ENCODE data around the gene PLBD1. TPM values are rescaled to one million over a fixed set of nuclear protein-coding genes. Genes with fewer than 3 reads are reported as not detected.

PLBD1 gene
- total RNA-seq, 2 donors from 2014 or later, result not detected

DNA sequence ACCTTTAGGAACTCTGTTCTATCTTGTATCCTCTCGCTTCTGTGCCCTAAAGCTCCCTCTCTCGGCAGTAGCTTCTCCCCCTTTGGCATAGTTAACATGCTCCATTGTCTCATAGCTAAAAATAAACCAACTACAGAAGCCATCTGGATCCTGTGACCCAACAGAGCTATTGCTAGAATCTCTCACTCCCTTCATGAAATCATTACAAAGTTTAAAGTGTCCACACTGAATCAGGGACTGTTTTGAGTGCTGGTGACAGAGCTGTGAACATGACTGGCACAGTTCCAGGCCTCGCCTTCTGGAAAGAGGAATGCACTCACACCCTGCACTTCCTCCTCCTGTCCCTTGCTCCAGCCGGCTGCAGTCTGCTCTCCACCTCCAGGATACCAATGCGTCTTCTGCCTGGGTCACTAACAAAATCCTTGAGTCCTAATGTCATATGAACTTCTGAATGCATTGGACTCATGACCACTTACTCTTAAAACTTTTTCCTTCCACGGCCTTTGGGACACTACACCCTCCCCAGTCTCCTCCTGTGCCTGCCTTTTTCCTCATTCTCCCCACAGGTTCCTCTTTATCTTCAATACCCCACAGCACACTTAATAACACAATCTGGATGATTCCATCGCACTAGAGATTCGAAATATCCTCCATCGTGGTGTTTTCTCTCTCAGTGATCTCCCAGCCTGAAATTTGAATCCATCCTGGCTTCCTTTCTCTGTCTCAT lies 13.2 kb downstream of the PLBD1 start:
- no peaks in the 10 kb centered on the region for H3K36me3 Mint-ChIP-seq (ENCODE audit: low read depth)
- no peak overlapping the region for H3K4me3 Mint-ChIP-seq
- no peaks in the 10 kb centered on the region for H3K9me3 Mint-ChIP-seq
- peaks cover 3% of the 10 kb centered on the region for H3K27me3 Mint-ChIP-seq
- ATAC-seq (replicated peaks), result no peak
- no peak overlapping the region for H3K27ac Mint-ChIP-seq
- no peaks in the 10 kb centered on the region for H3K4me1 Mint-ChIP-seq

DNA sequence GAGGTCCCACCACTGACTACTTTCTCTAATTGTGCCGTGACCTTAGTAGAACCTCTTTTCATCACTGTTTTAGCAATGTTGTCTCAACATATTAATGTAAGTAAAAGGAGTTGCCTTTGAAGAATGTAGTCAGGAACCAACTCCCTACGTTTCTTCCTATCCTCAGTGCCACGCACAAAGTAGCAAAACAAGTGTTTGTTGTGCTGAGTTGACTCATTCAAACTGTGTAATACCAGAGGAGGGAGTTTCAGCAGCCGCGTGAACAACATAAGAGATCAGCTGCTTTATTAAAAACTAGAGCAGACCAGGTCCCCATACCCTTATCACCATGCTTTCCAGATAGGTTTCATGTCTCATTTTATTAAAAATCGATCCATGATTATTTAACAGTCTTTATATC lies 19.1 kb downstream of the PLBD1 start:
- no peak overlapping the region for H3K4me3 Mint-ChIP-seq
- peaks cover 9% of the 10 kb centered on the region for H3K27me3 Mint-ChIP-seq
- no peaks in the 10 kb centered on the region for H3K36me3 Mint-ChIP-seq (ENCODE audit: low read depth)
- ATAC-seq (replicated peaks), result no peak
- H3K4me1 Mint-ChIP-seq, result no peaks in the 10 kb centered on the region
- no peak overlapping the region for H3K27ac Mint-ChIP-seq
- no peaks in the 10 kb centered on the region for H3K9me3 Mint-ChIP-seq

DNA sequence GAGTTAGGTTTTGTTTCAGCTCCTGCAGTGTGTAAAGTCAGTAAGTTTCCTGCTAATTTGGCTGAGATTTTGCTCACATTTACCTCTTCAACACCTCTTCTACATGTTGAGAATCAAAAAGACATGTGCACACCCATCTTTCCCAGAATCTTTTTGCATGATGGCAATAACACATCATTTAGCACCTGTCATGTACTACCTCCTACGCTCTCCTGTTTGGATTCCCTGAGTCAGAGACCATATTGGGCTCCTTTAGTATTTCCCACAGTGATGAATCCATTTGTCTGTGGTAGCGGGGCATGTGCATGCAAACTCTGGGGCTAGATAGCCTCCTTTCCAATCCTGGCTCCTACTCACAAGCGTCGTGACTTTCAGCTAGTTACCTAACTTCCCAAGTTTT lies 20.1 kb downstream of the PLBD1 start:
- Mint-ChIP-seq H3K27ac (no peak overlapping the region), H3K4me1 (no peaks in the 10 kb centered on the region), H3K4me3 (no peak overlapping the region), H3K27me3 (peaks cover 6% of the 10 kb centered on the region), H3K36me3 (ENCODE audit: low read depth) (no peaks in the 10 kb centered on the region), H3K9me3 (no peaks in the 10 kb centered on the region)
- ATAC-seq (replicated peaks), result peak; percentile 43

DNA sequence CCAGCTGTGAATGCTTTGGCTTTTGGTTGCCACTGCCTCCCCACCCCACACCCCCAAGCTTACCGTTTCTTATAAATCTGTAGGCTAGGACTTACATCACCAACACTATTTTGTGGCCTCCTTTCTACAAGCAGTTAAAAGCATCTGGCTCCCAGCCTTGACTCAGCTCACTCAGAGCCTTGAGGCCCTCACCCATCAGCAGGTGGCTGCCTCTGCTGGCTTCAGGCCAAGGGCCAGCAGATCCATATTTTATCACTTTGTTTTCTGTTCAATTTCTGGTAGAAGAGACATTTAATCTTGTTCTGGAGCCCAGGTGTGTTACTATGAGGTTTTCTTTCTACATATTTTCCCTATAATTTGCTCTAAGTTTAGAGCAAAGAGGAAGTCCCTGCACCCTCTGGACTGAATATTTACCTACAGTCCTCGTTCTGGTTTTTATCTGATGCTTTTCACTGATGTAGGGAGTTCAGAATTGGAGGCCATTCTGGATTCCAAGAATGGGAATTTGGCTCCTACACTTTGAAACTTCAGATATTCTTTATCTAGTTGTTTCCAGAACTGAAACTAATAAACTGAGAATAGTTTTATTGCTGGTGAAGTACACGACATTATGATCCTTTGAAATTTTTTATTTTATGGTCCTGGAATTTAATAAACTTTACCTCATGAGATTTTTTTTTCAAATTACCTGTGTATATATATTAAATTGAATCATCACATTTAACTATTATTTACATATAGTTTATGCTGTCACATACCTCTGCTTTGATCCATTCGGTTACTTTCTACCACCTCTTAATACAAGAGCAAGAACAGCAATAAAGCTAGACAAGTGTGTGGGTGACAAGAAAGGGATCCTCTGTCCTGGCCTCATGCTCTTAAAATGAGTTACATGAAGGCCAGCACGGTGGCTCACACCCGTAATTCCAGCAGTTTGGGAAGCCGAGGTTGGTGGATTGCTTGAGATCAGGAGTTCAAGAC lies 22.2 kb downstream of the PLBD1 start:
- ATAC-seq (replicated peaks), result no peak
- Mint-ChIP-seq H3K4me3 (no peak overlapping the region), H3K27ac (no peak overlapping the region), H3K27me3 (peaks cover 6% of the 10 kb centered on the region), H3K36me3 (ENCODE audit: low read depth) (no peaks in the 10 kb centered on the region), H3K4me1 (no peaks in the 10 kb centered on the region), H3K9me3 (no peaks in the 10 kb centered on the region)

DNA sequence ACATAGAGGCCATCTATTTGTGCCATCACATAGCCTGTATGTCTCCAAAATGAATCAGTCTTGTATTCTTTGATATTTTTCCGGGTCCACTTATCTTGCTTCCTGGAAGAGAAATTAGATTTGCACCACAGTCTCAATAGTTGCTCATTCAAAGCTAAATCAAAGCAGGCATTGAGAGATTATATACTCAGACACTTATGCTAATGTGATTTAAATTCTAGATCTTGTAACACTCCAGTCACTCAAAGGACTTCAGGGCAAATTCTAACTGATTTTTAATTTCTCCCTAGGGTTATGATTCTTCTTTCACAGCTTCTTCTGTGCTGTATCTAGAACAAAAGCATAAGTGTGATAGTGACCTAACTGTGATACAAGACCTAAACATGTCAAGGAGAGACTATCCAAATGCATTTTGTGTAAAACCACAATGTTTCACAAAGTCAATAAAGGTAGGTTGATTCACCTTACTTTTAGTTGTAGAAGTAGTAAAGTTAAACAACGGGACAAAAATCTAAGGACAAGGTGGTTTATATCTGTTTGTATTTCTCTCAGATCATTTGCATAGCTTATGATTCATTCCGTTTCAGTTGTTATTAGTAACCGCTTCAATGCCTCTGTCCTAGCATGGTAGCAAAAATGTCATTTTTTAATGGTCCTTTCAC lies 26.8 kb downstream of the PLBD1 start:
- H3K27me3 Mint-ChIP-seq, result no peaks in the 10 kb centered on the region
- no peaks in the 10 kb centered on the region for H3K9me3 Mint-ChIP-seq
- H3K4me3 Mint-ChIP-seq, result no peak overlapping the region
- no peak overlapping the region for H3K27ac Mint-ChIP-seq
- H3K36me3 Mint-ChIP-seq (ENCODE audit: low read depth), result no peaks in the 10 kb centered on the region
- no peaks in the 10 kb centered on the region for H3K4me1 Mint-ChIP-seq
- peak; percentile 93 for ATAC-seq (replicated peaks)

DNA sequence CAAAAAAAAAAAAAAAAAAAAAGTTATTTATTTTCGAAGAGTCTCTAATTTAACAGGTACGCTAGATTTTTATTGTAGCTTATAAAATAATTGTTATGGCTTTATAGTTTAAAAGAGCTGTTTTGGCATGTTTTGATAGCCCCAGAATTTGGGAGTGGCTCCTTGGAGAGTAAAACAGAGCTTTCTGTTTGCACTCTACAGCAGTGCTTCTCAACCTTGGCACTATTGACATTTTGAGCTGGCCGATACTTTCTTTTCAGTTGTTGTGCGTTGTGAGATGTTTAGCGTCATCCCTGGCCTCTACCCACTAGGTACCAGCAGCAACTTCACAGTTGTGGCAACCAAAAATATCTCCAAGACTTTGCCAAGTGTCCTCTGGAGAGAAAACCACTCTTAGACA lies 30.6 kb downstream of the PLBD1 start:
- no peak for ATAC-seq (replicated peaks)
- Mint-ChIP-seq H3K27me3 (no peaks in the 10 kb centered on the region), H3K36me3 (ENCODE audit: low read depth) (no peaks in the 10 kb centered on the region), H3K4me1 (no peaks in the 10 kb centered on the region), H3K4me3 (no peak overlapping the region), H3K9me3 (no peaks in the 10 kb centered on the region), H3K27ac (no peak overlapping the region)

DNA sequence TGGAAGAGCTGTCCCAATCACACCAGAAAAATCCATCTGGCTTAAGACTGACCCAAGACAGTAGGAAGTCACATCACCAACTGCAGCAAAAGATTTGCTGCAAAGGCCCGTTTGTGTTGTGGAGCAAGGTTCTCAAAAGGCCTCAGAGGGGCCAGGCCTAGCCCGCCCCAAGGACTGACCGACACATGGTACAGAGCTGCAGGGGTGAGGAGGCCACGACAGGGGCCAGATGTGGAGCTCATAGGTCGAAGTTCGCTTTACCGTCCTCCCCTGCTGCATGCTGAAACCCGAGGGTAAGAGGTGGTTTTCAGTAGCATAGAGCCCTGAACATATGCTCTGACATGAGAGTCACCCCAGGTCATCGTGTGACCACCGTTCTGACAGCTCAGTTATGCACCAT lies 35.5 kb downstream of the PLBD1 start:
- Mint-ChIP-seq H3K36me3 (ENCODE audit: low read depth) (no peaks in the 10 kb centered on the region), H3K9me3 (no peaks in the 10 kb centered on the region), H3K27ac (no peak overlapping the region), H3K4me1 (no peaks in the 10 kb centered on the region), H3K27me3 (no peaks in the 10 kb centered on the region), H3K4me3 (no peak overlapping the region)
- ATAC-seq (replicated peaks), result no peak

DNA sequence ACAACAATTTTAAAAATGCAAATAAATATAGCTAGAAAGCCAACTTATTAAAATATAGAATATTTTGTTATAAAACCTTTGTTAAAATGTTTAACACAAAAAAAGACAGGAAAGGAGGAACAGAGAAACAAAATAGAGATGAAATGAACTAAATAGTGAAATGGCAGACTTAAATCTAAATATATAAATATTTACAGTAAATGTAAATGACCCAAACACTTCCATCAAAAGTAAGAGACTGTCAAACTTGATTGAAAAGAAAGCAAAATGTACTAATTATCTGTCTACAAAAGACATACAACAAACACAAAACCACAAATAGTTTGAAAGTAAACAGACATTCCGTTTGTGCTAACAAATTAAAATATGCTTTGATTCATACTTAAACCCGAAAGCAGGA lies 41.7 kb downstream of the PLBD1 start:
- Mint-ChIP-seq H3K9me3 (peaks cover 23% of the 10 kb centered on the region), H3K36me3 (ENCODE audit: low read depth) (no peaks in the 10 kb centered on the region), H3K4me1 (no peaks in the 10 kb centered on the region), H3K27me3 (no peaks in the 10 kb centered on the region), H3K27ac (no peak overlapping the region), H3K4me3 (no peak overlapping the region)
- no peak for ATAC-seq (replicated peaks)

DNA sequence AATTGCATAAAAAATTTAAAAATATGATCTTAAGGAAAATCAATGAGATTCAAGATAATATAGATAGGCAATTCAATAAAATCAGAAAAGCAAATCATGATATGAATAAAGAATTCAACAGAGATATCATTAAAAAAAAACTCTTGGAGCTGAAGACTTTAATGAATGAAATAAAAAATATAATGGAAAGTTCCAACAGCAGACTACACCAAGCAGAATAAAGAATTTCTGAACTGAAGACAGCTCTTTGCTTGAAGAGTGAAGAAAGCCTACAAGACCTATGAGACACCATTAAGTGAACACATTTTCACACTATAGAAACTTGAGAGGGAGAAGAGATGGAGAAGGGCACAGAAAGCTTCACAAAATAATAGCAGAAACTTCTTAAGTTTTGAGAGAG lies 45.9 kb downstream of the PLBD1 start:
- H3K4me1 Mint-ChIP-seq, result no peaks in the 10 kb centered on the region
- H3K27me3 Mint-ChIP-seq, result no peaks in the 10 kb centered on the region
- no peaks in the 10 kb centered on the region for H3K36me3 Mint-ChIP-seq (ENCODE audit: low read depth)
- peaks cover 25% of the 10 kb centered on the region for H3K9me3 Mint-ChIP-seq
- H3K4me3 Mint-ChIP-seq, result no peak overlapping the region
- ATAC-seq (replicated peaks), result no peak
- no peak overlapping the region for H3K27ac Mint-ChIP-seq

DNA sequence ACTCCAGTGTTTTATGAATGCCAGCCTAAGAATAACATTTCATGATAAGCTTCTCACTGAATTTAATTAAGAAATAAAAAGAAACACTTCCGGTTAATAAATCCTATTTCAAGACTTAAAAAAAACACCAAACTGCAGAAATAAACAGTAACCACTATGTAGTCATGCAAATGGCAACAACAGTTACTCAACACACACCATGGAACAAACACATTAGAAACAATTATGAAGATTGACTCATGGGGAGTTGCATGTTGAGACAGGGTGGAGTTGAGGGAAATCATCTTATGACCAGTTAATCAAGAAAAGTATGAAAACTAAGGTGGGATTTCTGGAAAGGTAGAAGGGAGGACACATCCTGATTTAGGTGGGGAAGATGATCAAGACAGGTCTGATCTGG lies 52.7 kb downstream of the PLBD1 start:
- H3K36me3 Mint-ChIP-seq (ENCODE audit: low read depth), result no peaks in the 10 kb centered on the region
- ATAC-seq (replicated peaks), result no peak
- H3K9me3 Mint-ChIP-seq, result no peaks in the 10 kb centered on the region
- H3K4me3 Mint-ChIP-seq, result no peak overlapping the region
- H3K27me3 Mint-ChIP-seq, result no peaks in the 10 kb centered on the region
- no peaks in the 10 kb centered on the region for H3K4me1 Mint-ChIP-seq
- H3K27ac Mint-ChIP-seq, result peak overlapping the region; percentile 4

DNA sequence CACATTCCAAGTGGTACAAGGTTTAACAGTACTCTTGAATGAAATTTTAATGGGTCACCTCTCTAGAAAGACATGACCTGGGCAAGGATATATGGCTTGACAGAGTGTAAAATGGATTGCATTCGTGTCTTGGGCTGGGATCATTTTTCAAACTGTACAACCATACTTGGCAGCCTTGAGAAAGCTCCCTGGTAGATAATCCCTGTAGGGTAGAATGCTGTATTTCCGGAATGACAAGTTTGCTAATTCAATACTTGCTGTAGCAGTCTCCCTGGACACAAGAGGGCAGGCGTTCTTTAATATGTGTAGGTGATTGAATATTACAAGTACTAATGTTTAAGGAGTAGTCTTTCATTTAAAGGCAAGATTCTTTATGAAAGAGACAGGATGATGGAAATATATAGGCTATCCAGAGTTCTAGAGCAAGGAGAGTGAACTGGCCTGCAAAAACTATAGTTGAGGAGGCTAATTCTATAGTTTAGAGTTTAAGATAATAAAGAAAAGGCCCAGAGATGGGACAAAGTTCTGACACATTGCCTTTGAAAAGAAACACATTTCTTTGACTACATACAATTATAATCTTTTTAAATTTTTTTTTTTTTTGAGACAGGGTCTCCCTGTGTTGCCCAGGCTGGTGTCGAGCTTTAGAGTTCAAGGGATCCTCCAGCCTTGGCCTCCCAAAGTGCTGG lies 53.4 kb downstream of the PLBD1 start:
- no peak for ATAC-seq (replicated peaks)

DNA sequence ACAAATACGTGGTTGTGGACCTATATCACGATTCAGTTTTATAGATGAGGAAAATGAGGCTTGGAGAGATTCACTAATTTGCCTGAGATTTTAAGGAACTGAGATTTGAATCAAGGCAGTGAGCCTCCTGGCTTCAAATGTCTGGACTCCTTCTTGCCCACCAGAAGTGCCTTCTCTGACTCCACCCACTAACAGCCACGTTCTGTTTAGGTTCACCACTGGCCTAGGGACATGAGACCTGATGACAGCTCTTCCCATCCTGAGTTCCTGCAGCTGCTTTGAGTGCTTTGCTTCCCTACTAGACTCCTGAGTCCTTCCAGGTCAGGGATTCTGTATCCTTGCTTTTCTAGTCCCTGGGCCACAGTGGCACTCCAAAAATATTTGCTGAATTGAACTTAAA lies 57.1 kb downstream of the PLBD1 start:
- H3K27ac Mint-ChIP-seq, result no peak overlapping the region
- H3K27me3 Mint-ChIP-seq, result no peaks in the 10 kb centered on the region
- ATAC-seq (replicated peaks), result no peak
- no peaks in the 10 kb centered on the region for H3K4me1 Mint-ChIP-seq
- no peak overlapping the region for H3K4me3 Mint-ChIP-seq
- H3K9me3 Mint-ChIP-seq, result no peaks in the 10 kb centered on the region
- peaks cover under 1% of the 10 kb centered on the region for H3K36me3 Mint-ChIP-seq (ENCODE audit: low read depth)

More for the DNA sequence above, 53.4 kb downstream of the PLBD1 start:
- Mint-ChIP-seq H3K27ac (no peak overlapping the region), H3K9me3 (no peaks in the 10 kb centered on the region), H3K27me3 (no peaks in the 10 kb centered on the region), H3K36me3 (ENCODE audit: low read depth) (no peaks in the 10 kb centered on the region), H3K4me1 (no peaks in the 10 kb centered on the region), H3K4me3 (no peak overlapping the region)

DNA sequence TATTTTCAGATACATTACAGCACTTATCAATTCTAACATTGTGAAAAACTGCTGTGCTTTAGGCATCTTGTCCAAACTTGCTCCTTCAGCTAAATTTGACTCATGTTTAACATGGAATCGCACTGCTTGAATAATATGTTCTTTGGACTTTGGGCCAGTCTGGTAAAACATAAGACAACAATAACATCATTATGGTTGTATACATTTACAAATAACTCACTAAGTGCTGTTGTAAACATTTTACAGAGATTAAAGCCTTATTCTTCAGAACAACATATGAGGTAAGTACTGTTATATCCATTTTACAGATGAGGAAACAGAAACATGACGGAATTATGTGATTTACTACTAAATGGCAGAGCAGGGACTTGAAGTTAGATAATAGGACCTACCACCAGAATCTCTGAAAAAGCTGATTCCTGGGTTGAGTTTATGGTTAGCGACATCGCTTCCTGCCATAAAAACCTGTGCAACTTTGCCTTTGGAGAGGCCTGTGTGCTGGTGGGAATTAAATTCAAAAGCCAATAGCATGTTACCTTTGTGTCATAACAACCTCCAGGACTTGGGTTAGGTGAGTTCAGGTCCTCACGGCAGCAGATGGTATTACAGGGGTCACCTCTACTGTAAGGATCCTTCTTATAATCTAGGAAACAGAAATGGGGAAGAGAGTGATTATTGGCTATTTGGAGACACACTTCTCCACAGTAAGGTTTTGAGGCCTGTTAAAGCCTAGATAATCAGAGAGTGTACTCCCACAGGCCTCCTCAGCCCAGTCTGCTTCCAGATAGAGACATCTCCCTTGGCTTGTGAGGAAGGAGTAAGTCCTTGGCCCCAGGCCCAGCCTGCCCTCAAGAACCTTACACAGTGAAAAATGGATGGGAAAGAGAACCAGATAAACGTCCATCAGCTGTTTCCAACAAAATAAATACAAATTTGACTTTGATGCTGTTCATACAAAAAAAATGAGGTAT lies 61.8 kb downstream of the PLBD1 start:
- ATAC-seq (replicated peaks), result no peak
- Mint-ChIP-seq H3K36me3 (ENCODE audit: low read depth) (peaks cover 40% of the 10 kb centered on the region), H3K27ac (peak overlapping the region; percentile 9), H3K9me3 (no peaks in the 10 kb centered on the region), H3K4me3 (no peak overlapping the region), H3K27me3 (no peaks in the 10 kb centered on the region), H3K4me1 (no peaks in the 10 kb centered on the region)

All from activated T-helper 17 cell treated with anti-CD3 and anti-CD28 coated beads, Interleukin-2, amount 50 U/mL, for 72 hours (primary cell).